Tongue (tissue), 3 donors: ENCODE data around the gene TBC1D3C. TPM values are rescaled to one million over a fixed set of nuclear protein-coding genes. Genes with fewer than 3 reads are reported as not detected.
"Not testable (repeated sequence)": the region's sequence is repeated elsewhere in the genome, so short reads cannot be mapped to it uniquely, and the experiment has no call there.

Experiments used
- DNase-seq: peaks from one replicate; pipeline ENCODE4 v3.0.0-alpha.2; 2015
- small RNA-seq: library from RNA; depleted of rRNA; stranded (forward); fragments of <200 nt; gene quantifications from one replicate; pipeline ENCODE3, GENCODE V24; 2014; ENCODE audit warnings: low replicate concordance
- total RNA-seq: library from RNA; depleted of rRNA; stranded (reverse); fragments of >200 nt; gene quantifications from one replicate; pipeline ENCODE4 v1.2.3, GENCODE V29; 2014

TBC1D3C gene
- not detected for total RNA-seq

DNA sequence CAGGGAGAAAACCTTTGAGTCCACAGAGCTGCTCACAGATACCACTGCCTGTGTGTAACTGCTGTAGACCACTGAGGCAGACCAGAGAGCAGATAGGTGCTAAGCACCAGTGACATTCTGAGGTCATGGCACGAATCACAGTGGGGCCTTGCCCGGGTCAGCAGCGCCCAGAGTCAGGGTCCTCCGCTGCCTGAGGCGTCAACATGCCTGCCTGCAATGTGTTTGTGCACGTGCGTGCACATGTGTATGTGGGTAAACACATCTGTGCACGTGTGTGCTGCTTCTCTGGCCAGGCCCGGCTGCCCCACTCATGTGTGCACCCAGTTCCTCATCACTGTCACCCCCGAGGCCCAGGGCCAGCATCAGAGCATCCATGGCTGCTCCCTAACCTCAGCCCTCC lies at the start of gene TBC1D3C:
TSS of gene TBC1D3C (minus strand) at position 101 of the 400 bp plus-strand sequence. CDS start 1,568 bp downstream, outside the sequence.
- DNase-seq, result not testable (repeated sequence)

- DNase-seq, result not testable (repeated sequence)
These were observed 30.8 kb upstream of the TBC1D3C start for GRCh38 chr17:38099262-38099661.

DNA sequence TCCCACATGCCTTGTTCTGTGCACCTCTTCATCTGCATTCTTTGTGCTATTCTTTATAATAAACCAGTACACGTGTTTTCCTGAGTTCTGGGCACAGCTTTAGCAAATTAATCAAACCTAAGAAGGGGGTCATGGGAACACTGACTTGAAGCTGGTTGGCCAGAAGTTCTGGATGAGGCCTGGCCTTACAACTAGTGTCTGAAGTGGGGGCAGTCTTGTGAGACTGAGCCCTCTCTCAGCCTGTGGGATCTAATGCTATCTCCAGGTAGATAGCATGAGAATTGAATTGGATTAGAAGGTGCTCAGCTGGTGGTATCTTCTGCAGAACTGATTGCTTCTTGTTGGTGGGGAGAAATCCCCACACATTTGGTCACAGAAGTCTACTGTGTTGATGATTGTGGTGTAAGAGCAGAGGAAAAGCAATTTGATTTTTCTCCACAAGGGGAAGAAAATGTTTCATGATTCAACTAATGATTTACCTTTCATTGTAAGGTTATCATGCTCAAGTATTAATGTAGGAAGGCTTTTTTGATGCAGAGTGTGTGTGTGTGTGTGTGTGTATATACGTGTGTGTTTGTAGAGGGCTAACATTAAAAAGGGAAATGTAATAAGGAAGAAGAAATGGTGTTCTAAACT lies 25.7 kb upstream of the TBC1D3C start:
- not testable (repeated sequence) for DNase-seq

- not testable (repeated sequence) for DNase-seq
These were observed 19.7 kb upstream of the TBC1D3C start for GRCh38 chr17:38088120-38088519.

DNA sequence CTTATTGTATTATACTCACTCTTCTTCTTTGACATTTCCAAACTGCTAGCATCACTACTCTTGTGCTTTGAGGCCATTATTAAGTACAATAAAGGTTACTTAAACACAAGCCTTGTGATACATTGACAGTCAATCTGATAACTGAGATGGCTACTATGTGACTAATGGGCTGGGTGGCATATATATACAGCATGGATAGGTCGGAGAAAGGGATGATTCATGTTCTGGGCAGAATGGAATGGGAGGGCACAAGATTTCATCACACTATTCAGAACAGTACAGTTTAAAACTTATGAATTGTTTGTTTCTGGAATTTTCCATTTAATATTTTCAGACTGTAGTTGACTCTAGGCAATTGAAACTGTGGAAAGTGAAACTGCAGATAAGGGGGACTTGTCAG lies 18.9 kb upstream of the TBC1D3C start:
- not testable (repeated sequence) for DNase-seq

Small RNAs within 50 kb of the gene (small RNA-seq; reads per million reads assigned to genes)
- gene RF00019, result not detected

Other genes starting within 250 kb of the TBC1D3C start
- not detected for gene TBC1D3K, start 144.2 kb downstream of the TBC1D3C start, total RNA-seq
- gene TBC1D3L, start 79.6 kb downstream of the TBC1D3C start, total RNA-seq, result 3.0 TPM
- gene TBC1D3D, start 64.7 kb downstream of the TBC1D3C start, total RNA-seq, result 2.1 TPM
- not detected for gene TBC1D3E, start 59.3 kb upstream of the TBC1D3C start, total RNA-seq
- not detected for gene TBC1D3, start 123.9 kb upstream of the TBC1D3C start, total RNA-seq
- 33.5 TPM for gene MRPL45, start 228.5 kb upstream of the TBC1D3C start, total RNA-seq